Liver (tissue), 3 donors: ENCODE measurements around the gene ADRA2B.

Experiments
- EGR1 ChIP-seq, 2 donors: IDR thresholded peaks; 2 replicates each; pipeline ENCODE4 v1.6.1; 2016 to 2018; ENCODE audit warnings: antibody characterized with exemption in 2 of 2, low read depth in 2 of 2
- FOXA1 ChIP-seq: IDR thresholded peaks from 2 replicates; pipeline ENCODE4 v1.6.1; 2016; ENCODE audit warnings: antibody characterized with exemption
- GABPA ChIP-seq, 2 donors: IDR thresholded peaks in 1 of 2; conservative IDR thresholded peaks in 1 of 2; 2 replicates each; pipeline ENCODE4 v1.6.1; 2016; ENCODE audit warnings: antibody characterized with exemption in 2 of 2, mild to moderate bottlenecking in 1 of 2, moderate library complexity in 1 of 2
- JUND ChIP-seq, 2 donors: IDR thresholded peaks; 2 replicates each; pipeline ENCODE4 v1.6.1; 2016; ENCODE audit warnings: antibody characterized with exemption in 2 of 2
- RAD21 ChIP-seq, 2 donors: IDR thresholded peaks; 2 replicates each; pipeline ENCODE4 v1.6.1; 2016; ENCODE audit warnings: antibody characterized with exemption in 2 of 2, mild to moderate bottlenecking in 2 of 2
- SP1 ChIP-seq: IDR thresholded peaks from 2 replicates; pipeline ENCODE4 v1.6.1; 2018; ENCODE audit warnings: antibody characterized with exemption, mild to moderate bottlenecking
- TAF1 ChIP-seq: conservative IDR thresholded peaks from 2 replicates; pipeline ENCODE4 v1.6.1; 2016; ENCODE audit warnings: antibody characterized with exemption, mild to moderate bottlenecking
- YY1 ChIP-seq: IDR thresholded peaks from 2 replicates; pipeline ENCODE4 v1.6.1; 2016; ENCODE audit warnings: antibody characterized with exemption, mild to moderate bottlenecking
- TF ChIP-seq, protein P1 (sequence below): fragments of 150-350 bp; IDR thresholded peaks from 2 replicates; pipeline ENCODE4 v1.5.1; 2017; ENCODE audit warnings: improper control_type of control experiment, low read depth, low read length; ENCODE audit not compliant: missing input control
- TF ChIP-seq, protein P2 (sequence below): IDR thresholded peaks from 2 replicates; pipeline ENCODE4 v1.6.1; 2016; ENCODE audit warnings: antibody characterized with exemption, mild to moderate bottlenecking
- donor health status: healthy.
- donor health status: healthy.

DNA sequence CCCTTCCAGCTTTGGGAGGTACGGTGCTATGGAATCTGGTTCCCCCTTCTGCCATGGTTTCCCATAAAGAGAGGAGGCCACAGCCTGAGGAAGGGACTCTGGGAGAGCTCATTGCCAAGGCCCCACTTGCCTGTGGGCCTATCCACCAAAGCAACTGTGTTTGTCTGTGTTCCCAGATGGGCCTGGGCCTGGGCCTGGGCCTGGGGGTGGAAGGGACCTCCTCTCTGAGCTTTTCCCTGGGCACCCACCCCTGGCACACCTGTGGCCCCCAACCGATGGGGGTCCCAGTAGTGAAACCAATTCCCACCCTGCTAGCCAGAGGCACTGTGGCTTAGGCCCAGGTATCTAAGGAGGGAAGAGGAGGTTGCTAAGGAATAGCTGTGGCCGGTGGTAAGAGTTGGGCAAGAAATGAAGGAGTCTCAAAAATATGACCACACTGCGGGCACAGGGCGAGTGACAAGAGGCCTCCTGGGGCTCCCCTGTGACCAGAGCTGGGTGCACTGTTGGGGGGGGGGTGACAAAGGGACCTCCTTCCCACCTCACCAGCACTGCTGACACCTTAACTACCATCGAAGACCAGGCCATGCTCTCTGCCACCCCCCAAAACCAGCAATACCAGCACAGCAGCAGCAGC is 33.8 kb upstream of the ADRA2B start:
- TF ChIP-seq, protein P1, sequence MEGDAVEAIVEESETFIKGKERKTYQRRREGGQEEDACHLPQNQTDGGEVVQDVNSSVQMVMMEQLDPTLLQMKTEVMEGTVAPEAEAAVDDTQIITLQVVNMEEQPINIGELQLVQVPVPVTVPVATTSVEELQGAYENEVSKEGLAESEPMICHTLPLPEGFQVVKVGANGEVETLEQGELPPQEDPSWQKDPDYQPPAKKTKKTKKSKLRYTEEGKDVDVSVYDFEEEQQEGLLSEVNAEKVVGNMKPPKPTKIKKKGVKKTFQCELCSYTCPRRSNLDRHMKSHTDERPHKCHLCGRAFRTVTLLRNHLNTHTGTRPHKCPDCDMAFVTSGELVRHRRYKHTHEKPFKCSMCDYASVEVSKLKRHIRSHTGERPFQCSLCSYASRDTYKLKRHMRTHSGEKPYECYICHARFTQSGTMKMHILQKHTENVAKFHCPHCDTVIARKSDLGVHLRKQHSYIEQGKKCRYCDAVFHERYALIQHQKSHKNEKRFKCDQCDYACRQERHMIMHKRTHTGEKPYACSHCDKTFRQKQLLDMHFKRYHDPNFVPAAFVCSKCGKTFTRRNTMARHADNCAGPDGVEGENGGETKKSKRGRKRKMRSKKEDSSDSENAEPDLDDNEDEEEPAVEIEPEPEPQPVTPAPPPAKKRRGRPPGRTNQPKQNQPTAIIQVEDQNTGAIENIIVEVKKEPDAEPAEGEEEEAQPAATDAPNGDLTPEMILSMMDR, result no peak
- TF ChIP-seq RAD21 (IDR thresholded peaks at IDR 0.05), result no peak
- no peak for TF ChIP-seq EGR1 (IDR thresholded peaks at IDR 0.05; ENCODE audit: low read depth in 2 of 2)
- no peak for TF ChIP-seq TAF1
- TF ChIP-seq, protein P2, sequence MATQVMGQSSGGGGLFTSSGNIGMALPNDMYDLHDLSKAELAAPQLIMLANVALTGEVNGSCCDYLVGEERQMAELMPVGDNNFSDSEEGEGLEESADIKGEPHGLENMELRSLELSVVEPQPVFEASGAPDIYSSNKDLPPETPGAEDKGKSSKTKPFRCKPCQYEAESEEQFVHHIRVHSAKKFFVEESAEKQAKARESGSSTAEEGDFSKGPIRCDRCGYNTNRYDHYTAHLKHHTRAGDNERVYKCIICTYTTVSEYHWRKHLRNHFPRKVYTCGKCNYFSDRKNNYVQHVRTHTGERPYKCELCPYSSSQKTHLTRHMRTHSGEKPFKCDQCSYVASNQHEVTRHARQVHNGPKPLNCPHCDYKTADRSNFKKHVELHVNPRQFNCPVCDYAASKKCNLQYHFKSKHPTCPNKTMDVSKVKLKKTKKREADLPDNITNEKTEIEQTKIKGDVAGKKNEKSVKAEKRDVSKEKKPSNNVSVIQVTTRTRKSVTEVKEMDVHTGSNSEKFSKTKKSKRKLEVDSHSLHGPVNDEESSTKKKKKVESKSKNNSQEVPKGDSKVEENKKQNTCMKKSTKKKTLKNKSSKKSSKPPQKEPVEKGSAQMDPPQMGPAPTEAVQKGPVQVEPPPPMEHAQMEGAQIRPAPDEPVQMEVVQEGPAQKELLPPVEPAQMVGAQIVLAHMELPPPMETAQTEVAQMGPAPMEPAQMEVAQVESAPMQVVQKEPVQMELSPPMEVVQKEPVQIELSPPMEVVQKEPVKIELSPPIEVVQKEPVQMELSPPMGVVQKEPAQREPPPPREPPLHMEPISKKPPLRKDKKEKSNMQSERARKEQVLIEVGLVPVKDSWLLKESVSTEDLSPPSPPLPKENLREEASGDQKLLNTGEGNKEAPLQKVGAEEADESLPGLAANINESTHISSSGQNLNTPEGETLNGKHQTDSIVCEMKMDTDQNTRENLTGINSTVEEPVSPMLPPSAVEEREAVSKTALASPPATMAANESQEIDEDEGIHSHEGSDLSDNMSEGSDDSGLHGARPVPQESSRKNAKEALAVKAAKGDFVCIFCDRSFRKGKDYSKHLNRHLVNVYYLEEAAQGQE, result no peak
- no peak for TF ChIP-seq GABPA (IDR thresholded peaks at IDR 0.05 in 1 of 2, conservative IDR thresholded peaks at IDR 0.05 in 1 of 2)
- TF ChIP-seq SP1, result no peak
- TF ChIP-seq JUND (IDR thresholded peaks at IDR 0.05), result no peak
- no peak for TF ChIP-seq YY1
- no peak for TF ChIP-seq FOXA1
